PC-3 (cell line): Measurements from ENCODE around the gene SAMMSON. TPM values are rescaled to one million over a fixed set of nuclear protein-coding genes. Genes with fewer than 3 reads are reported as not detected.

Experiments
- ATAC-seq: fragments of 200-7000 bp; cut with Tn5 transposase; 2 replicates; pipeline ENCODE4 v1.9.1; 2020; ENCODE audit warnings: mild to moderate bottlenecking, moderate library complexity
- BruUV-seq: library from RNA; stranded (reverse); fragments of 400-500 nt; replicated peaks from 2 replicates; lab custom pipeline; 2021; lab: Mats Ljungman, UMichigan
- CTCF ChIA-PET: fragments of 300-600 bp; sonication (Branson Sonifier 250); formaldehyde crosslinking; loops from one replicate; lab custom pipeline; 2022; ENCODE audit warnings: antibody characterized with exemption; lab: Charles Lee
- POLR2A ChIA-PET: fragments of 300-600 bp; sonication (Branson Sonifier 250); formaldehyde crosslinking; loops from one replicate; lab custom pipeline; 2022; ENCODE audit warnings: antibody characterized with exemption; ENCODE audit not compliant: unreplicated experiment; lab: Charles Lee
- DNase-seq: peaks from one replicate; pipeline ENCODE4 v3.0.0-alpha.2; 2015
- H2AFZ ChIP-seq: fragments of 300-600 bp; sonication (generic); 2 replicates; pipeline ENCODE4 v1.6.0; 2016; ENCODE audit warnings: antibody characterized with exemption, low read length
- H3F3A ChIP-seq: fragments of 300-600 bp; sonication (generic); one replicate; pipeline ENCODE4 v1.6.0; 2017; ENCODE audit warnings: antibody characterized with exemption, low read length, control low read depth, mild to moderate bottlenecking; ENCODE audit not compliant: unreplicated experiment
- H3K27ac ChIP-seq: fragments of 300-600 bp; sonication (generic); 2 replicates; pipeline ENCODE4 v1.5.1; 2016; ENCODE audit warnings: mild to moderate bottlenecking, low read length
- H3K27me3 ChIP-seq: fragments of 300-600 bp; sonication (generic); 2 replicates; pipeline ENCODE4 v1.6.1; 2016; ENCODE audit warnings: low read length, mixed read lengths
- H3K36me3 ChIP-seq: fragments of 300-600 bp; sonication (generic); 2 replicates; pipeline ENCODE4 v1.6.1; 2016; ENCODE audit warnings: low read depth, mixed run types, low read length, mixed read lengths
- H3K4me1 ChIP-seq: fragments of 300-600 bp; sonication (generic); 2 replicates; pipeline ENCODE4 v1.5.1; 2016; ENCODE audit warnings: low read length; ENCODE audit not compliant: insufficient read depth
- H3K4me2 ChIP-seq: fragments of 300-600 bp; sonication (generic); 2 replicates; pipeline ENCODE4 v1.6.0; 2016; ENCODE audit warnings: low read length
- H3K4me3 ChIP-seq: fragments of 300-600 bp; sonication (generic); 2 replicates; pipeline ENCODE4 v1.5.1; 2016; ENCODE audit warnings: mild to moderate bottlenecking, low read length, mixed read lengths
- H3K79me2 ChIP-seq: fragments of 300-600 bp; sonication (generic); 2 replicates; pipeline ENCODE4 v1.6.1; 2017; ENCODE audit warnings: low read length, mixed read lengths
- H3K9ac ChIP-seq: fragments of 300-600 bp; sonication (generic); 2 replicates; pipeline ENCODE4 v1.6.0; 2016; ENCODE audit warnings: mild to moderate bottlenecking, low read length
- H3K9me2 ChIP-seq: fragments of 300-600 bp; sonication (generic); replicated peaks from 2 replicates; pipeline ENCODE4 v1.6.1; 2016; ENCODE audit warnings: mixed run types, low read length, mixed read lengths
- H3K9me3 ChIP-seq: fragments of 300-600 bp; sonication (generic); 2 replicates; pipeline ENCODE4 v1.6.1; 2016; ENCODE audit warnings: low read length, mixed read lengths
- H4K20me1 ChIP-seq: fragments of 300-600 bp; sonication (generic); 2 replicates; pipeline ENCODE4 v1.6.1; 2016; ENCODE audit warnings: low read length, mixed read lengths
- EZH2 ChIP-seq: fragments of 300-600 bp; sonication (generic); IDR thresholded peaks from one replicate; pipeline ENCODE4 v1.6.1; 2017; ENCODE audit warnings: antibody characterized with exemption, mild to moderate bottlenecking, low read length; ENCODE audit not compliant: unreplicated experiment
- EZH2phosphoT487 ChIP-seq: fragments of 300-600 bp; sonication (generic); IDR thresholded peaks from 2 replicates; pipeline ENCODE4 v1.6.1; 2018; ENCODE audit warnings: mild to moderate bottlenecking, antibody characterized with exemption, low read length, borderline replicate concordance
- intact Hi-C: fragments of 100-400 bp; cut with micrococcal nuclease; formaldehyde crosslinking; loops from 2 replicates; pipeline ENCODE4 v1.9.0; 2023
- total RNA-seq: library from RNA; depleted of rRNA; stranded (reverse); fragments of >200 nt; gene quantifications from 2 replicates; pipeline ENCODE4 v1.2.3, GENCODE V29; 2014
- TF ChIP-seq, protein P1 (sequence below): fragments of 300-600 bp; sonication (generic); conservative IDR thresholded peaks from 2 replicates; pipeline ENCODE4 v1.5.1; 2017; ENCODE audit warnings: antibody characterized with exemption, low read depth, mild to moderate bottlenecking, low read length

The SAMMSON gene
- total RNA-seq, 1 experiment from 2014 or later = not detected

DNA sequence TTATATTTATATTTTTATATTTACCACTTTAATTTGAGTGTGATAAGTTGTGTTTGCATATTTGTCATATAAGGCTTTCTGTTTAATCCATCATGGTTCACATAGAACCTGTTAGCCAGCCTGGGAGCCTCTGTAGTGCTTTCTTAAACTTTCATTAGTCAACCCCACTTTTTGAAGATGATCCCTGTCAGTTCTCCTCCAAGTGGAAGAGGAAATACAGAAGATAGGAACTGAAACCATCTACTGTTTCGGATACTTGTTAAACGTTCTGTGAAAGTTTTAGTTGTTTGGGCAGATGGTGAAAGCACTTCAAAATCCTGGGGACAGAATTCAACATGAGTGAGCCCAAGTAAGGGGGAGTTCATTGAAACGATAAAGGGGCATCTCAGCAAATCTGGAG lies 4.6 kb upstream of the SAMMSON start:
- DNase-seq = no peak
- H3F3A ChIP-seq = no peaks in the 10 kb centered on the region
- no peak overlapping the region for H3K4me2 ChIP-seq
- no peaks in the 10 kb centered on the region for H3K27me3 ChIP-seq
- H3K9ac ChIP-seq = no peak overlapping the region
- no TSS peak for BruUV-seq
- no peaks in the 10 kb centered on the region for H3K36me3 ChIP-seq
- no peak overlapping the region for H2AFZ ChIP-seq
- TF ChIP-seq EZH2 = no peak
- no peak for TF ChIP-seq EZH2phosphoT487
- TF ChIP-seq, protein P1, sequence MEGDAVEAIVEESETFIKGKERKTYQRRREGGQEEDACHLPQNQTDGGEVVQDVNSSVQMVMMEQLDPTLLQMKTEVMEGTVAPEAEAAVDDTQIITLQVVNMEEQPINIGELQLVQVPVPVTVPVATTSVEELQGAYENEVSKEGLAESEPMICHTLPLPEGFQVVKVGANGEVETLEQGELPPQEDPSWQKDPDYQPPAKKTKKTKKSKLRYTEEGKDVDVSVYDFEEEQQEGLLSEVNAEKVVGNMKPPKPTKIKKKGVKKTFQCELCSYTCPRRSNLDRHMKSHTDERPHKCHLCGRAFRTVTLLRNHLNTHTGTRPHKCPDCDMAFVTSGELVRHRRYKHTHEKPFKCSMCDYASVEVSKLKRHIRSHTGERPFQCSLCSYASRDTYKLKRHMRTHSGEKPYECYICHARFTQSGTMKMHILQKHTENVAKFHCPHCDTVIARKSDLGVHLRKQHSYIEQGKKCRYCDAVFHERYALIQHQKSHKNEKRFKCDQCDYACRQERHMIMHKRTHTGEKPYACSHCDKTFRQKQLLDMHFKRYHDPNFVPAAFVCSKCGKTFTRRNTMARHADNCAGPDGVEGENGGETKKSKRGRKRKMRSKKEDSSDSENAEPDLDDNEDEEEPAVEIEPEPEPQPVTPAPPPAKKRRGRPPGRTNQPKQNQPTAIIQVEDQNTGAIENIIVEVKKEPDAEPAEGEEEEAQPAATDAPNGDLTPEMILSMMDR = no peak
- no peak overlapping the region for H3K27ac ChIP-seq
- no peaks in the 10 kb centered on the region for H3K9me2 ChIP-seq
- H4K20me1 ChIP-seq = no peaks in the 10 kb centered on the region
- no peaks in the 10 kb centered on the region for H3K4me1 ChIP-seq
- POLR2A ChIA-PET = no interaction called here
- CTCF ChIA-PET = interaction anchor here (0.6 kb wide), 1 partner anchor 79 kb away, joined by 3 read pairs; no protein-coding TSS in a partner anchor
- no peak for ATAC-seq
- H3K9me3 ChIP-seq = no peaks in the 10 kb centered on the region
- no peak overlapping the region for H3K4me3 ChIP-seq
- intact Hi-C loops = no loop called here
- no peaks in the 10 kb centered on the region for H3K79me2 ChIP-seq

DNA sequence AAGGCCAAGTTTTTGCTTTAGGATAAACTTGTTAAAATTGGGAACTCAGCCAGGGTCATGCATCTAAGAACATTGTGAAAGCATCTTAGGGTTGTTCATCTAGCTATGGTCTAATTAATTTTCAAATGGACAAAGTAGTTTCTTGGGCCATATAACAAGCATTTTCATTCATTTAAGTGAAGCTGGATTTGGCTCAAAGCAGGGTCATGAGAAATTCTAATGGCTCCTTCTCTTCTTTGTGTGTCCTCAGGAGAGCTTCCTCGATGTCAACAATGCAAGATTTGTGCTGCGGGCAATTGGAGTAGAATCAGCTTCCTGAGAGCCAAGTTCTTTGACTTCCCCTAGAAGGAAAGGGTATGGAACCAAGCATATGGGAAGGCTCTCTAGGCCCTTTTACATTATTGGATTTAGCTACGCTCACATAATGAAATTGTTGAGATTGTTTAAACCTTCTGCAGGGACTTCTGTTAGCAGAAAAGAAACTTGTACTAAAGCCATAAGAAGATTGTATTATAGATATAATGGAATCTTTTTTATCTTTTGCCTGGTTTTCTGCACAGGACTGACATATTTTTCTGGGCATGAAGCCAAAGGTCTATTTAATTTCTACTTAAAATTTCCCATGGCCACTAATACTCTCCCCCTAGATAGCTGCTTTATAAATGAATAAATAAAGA lies 1.8 kb upstream of the SAMMSON start:
- ChIA-PET CTCF (no interaction called here), POLR2A (interaction anchor here (0.6 kb wide), 1 partner anchor 635 kb away, joined by 5 read pairs; no protein-coding TSS in a partner anchor)
- no peak for ATAC-seq
- H3K79me2 ChIP-seq = no peaks in the 10 kb centered on the region
- H3K9me3 ChIP-seq = no peaks in the 10 kb centered on the region
- H3K27ac ChIP-seq = no peak overlapping the region
- H3K27me3 ChIP-seq = no peaks in the 10 kb centered on the region
- H3K4me1 ChIP-seq = no peaks in the 10 kb centered on the region; the same call in 1 of the 2 replicates
- H3K36me3 ChIP-seq = no peaks in the 10 kb centered on the region
- no peak overlapping the region for H3K4me2 ChIP-seq
- BruUV-seq = no TSS peak
- H3K9me2 ChIP-seq = no peaks in the 10 kb centered on the region
- intact Hi-C loops = no loop called here
- TF ChIP-seq EZH2 = no peak
- no peaks in the 10 kb centered on the region for H4K20me1 ChIP-seq
- DNase-seq = no peak
- H2AFZ ChIP-seq = no peak overlapping the region
- H3K9ac ChIP-seq = no peak overlapping the region
- no peak overlapping the region for H3K4me3 ChIP-seq
- no peaks in the 10 kb centered on the region for H3F3A ChIP-seq

DNA sequence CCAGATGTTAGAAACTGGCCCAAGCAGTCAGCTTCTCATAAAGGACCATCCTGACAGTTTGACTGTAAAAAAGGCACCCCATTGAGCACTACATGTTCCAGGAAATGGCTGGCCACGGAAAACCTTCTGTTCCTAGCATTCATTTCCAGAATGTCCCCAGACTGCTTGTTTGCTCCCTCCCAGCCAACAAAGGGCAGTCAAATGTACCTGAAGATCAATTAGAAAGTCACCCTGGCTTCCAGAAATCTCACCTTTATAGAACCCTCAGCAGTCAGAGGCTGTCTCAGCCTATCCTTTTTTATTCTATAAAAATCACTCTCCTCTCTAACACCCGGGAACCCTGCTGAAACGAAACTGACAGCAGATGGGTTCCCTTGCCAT lies 784 bp upstream of the SAMMSON start:
- no peak for ATAC-seq
- ChIA-PET CTCF (no interaction called here), POLR2A (no interaction called here)
- Histone ChIP-seq H3K9me2 (no peaks in the 10 kb centered on the region), H3K27ac (no peak overlapping the region), H3K4me3 (no peak overlapping the region), H2AFZ (no peak overlapping the region), H3K27me3 (no peaks in the 10 kb centered on the region), H3K9ac (no peak overlapping the region), H3K4me2 (no peak overlapping the region), H3K79me2 (no peaks in the 10 kb centered on the region), H3F3A (no peaks in the 10 kb centered on the region), H3K36me3 (no peaks in the 10 kb centered on the region), H3K4me1 (no peaks in the 10 kb centered on the region; the same call in 1 of the 2 replicates), H3K9me3 (no peaks in the 10 kb centered on the region), H4K20me1 (no peaks in the 10 kb centered on the region)
- intact Hi-C loops = no loop called here
- DNase-seq = no peak
- BruUV-seq = no TSS peak
- TF ChIP-seq EZH2 (no peak), EZH2phosphoT487 (no peak)
- TF ChIP-seq, protein P1 = no peak
